Measurements from ENCODE around the gene DDX39B. TPM values are rescaled to one million over a fixed set of nuclear protein-coding genes. Genes with fewer than 3 reads are reported as not detected.

Gene DDX39B
- total and polyA plus RNA-seq, 9 of the 15 experiments (the other 6 are each of a cell fraction or from before 2014, with no cell fraction given): 479 to 869 (median 592) TPM

DNA sequence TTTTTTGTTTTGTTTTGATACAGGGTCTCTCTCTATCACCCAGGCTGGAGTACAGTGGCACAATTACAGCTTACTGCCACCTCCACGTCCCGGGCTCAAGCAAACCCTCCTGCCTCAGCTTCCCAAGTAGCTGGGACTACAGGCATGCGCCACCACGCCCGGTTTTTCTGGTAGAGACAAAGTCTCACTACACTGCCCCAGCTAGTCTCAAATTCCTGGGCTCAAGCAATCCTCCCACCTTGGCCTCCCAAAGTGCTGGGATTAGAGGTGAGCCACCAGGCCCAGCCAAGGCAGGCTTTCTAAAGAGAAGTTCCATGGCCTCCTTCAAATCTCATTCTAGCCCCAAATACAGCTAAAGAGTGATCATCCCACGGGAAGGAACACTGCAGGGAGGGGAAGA is 7.8 kb downstream of the DDX39B start:
- no peak for DNase-seq (ENCODE audit: extremely low read depth in 1 of 4, low spot score in 3 of 4)
- Histone ChIP-seq H3K27me3 (ENCODE audit: control insufficient read depth in 2 of 2, insufficient read depth in 2 of 2, low read length in 2 of 2) (no peaks in the 10 kb centered on the region), H3K27ac (ENCODE audit: extremely low read depth, low read depth, low read length) (no peak overlapping the region), H3K9me1 (ENCODE audit: control insufficient read depth, insufficient read depth, low read length) (peaks cover 8% of the 10 kb centered on the region), H2AFZ (ENCODE audit: low read depth, low read length) (no peak overlapping the region), H3K4me2 (ENCODE audit: insufficient read depth, low read length) (no peak overlapping the region), H4K20me1 (replicated peaks; ENCODE audit: control insufficient read depth, insufficient read depth, low read length) (peaks cover 48% of the 10 kb centered on the region), H3K4me3 (no peak overlapping the region), H3K9ac (ENCODE audit: insufficient read depth in 1 of 2, low read depth in 2 of 2, low read length in 2 of 2) (peak overlapping the region in 1 of 2 experiments; percentile 22; a peak in 1 of 4 replicates), H3K36me3 (ENCODE audit: control insufficient read depth, insufficient read depth, low read length) (peaks cover 95% of the 10 kb centered on the region), H3K4me1 (replicated peaks in 1 of 2; ENCODE audit: control insufficient read depth in 2 of 2, insufficient read depth in 2 of 2, low read length in 2 of 2) (peaks cover 4 to 12% of the 10 kb centered on the region in 2 experiments; a peak in 4 of 5 replicates), H3K79me2 (ENCODE audit: control insufficient read depth, insufficient read depth, low read length) (peaks cover 58% of the 10 kb centered on the region), H3K9me3 (replicated peaks; ENCODE audit: control insufficient read depth, insufficient read depth, low read depth, low read length) (no peaks in the 10 kb centered on the region)
- intact Hi-C loops (cut with micrococcal nuclease): no loop called here
- in situ Hi-C loops (cut with MboI): loop anchor here (5.0 to 25.0 kb wide), 2 partner anchors 37 to 1428 kb away; partner anchors contain the start of genes BRD2, HLA-DMA and MICB
- no peak for FAIRE-seq
- 96% methylated on average over 6 of the region's 6 CpGs for WGBS (ENCODE audit: insufficient coverage, low coverage, missing lambda C conversion rate)
- BruUV-seq (replicated peaks): TSS peak; percentile 14
- ChIA-PET CTCF (ENCODE audit: low intra/inter-chr PET ratio) (no interaction called here), POLR2A (interaction anchor here (0.7 to 1.5 kb wide), 4 partner anchors 10 to 103 kb away, joined by 3 to 5 read pairs (median 4); partner anchors contain the start of gene NFKBIL1)
- ATAC-seq: no peak
- TF ChIP-seq, protein P1, sequence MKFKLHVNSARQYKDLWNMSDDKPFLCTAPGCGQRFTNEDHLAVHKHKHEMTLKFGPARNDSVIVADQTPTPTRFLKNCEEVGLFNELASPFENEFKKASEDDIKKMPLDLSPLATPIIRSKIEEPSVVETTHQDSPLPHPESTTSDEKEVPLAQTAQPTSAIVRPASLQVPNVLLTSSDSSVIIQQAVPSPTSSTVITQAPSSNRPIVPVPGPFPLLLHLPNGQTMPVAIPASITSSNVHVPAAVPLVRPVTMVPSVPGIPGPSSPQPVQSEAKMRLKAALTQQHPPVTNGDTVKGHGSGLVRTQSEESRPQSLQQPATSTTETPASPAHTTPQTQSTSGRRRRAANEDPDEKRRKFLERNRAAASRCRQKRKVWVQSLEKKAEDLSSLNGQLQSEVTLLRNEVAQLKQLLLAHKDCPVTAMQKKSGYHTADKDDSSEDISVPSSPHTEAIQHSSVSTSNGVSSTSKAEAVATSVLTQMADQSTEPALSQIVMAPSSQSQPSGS (CRISPR knock-in tag; IDR thresholded peaks at IDR 0.05): no peak
- no peak for TF ChIP-seq MBD1 (CRISPR knock-in tag; IDR thresholded peaks at IDR 0.05)
- TF ChIP-seq SNAPC5 (CRISPR knock-in tag; IDR thresholded peaks at IDR 0.05): no peak
- no peak for TF ChIP-seq PHB2 (IDR thresholded peaks at IDR 0.05; ENCODE audit: low read depth)
- no peak for TF ChIP-seq FOS (IDR thresholded peaks at IDR 0.05; ENCODE audit: extremely low read depth, insufficient read length)
- TF ChIP-seq, protein P2, sequence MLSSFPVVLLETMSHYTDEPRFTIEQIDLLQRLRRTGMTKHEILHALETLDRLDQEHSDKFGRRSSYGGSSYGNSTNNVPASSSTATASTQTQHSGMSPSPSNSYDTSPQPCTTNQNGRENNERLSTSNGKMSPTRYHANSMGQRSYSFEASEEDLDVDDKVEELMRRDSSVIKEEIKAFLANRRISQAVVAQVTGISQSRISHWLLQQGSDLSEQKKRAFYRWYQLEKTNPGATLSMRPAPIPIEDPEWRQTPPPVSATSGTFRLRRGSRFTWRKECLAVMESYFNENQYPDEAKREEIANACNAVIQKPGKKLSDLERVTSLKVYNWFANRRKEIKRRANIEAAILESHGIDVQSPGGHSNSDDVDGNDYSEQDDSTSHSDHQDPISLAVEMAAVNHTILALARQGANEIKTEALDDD (IDR thresholded peaks at IDR 0.05): no peak
- TF ChIP-seq, protein P3, sequence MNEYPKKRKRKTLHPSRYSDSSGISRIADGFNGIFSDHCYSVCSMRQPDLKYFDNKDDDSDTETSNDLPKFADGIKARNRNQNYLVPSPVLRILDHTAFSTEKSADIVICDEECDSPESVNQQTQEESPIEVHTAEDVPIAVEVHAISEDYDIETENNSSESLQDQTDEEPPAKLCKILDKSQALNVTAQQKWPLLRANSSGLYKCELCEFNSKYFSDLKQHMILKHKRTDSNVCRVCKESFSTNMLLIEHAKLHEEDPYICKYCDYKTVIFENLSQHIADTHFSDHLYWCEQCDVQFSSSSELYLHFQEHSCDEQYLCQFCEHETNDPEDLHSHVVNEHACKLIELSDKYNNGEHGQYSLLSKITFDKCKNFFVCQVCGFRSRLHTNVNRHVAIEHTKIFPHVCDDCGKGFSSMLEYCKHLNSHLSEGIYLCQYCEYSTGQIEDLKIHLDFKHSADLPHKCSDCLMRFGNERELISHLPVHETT (CRISPR knock-in tag; conservative IDR thresholded peaks at IDR 0.05 in 1 of 2, IDR thresholded peaks at IDR 0.05 in 1 of 2): no peak
- no peak for TF ChIP-seq PRDM10 (IDR thresholded peaks at IDR 0.05; ENCODE audit: partially characterized antibody)
- no peak for TF ChIP-seq EP400 (IDR thresholded peaks at IDR 0.05)
- TF ChIP-seq SMARCC2 (IDR thresholded peaks at IDR 0.05; ENCODE audit: low read depth): no peak
